Pericardium fibroblast (primary cell): ENCODE measurements around the gene CHST11. TPM values are rescaled to one million over a fixed set of nuclear protein-coding genes. Genes with fewer than 3 reads are reported as not detected.

Experiments used
- total RNA-seq: library from RNA; depleted of rRNA; stranded (reverse); fragments of >200 nt; gene quantifications from 2 replicates; pipeline ENCODE4 v1.2.3, GENCODE V29; 2015

The CHST11 gene
- 12.0 and 14.6 TPM in 2 replicates for total RNA-seq

GRCh38 chr12:104456417-104456949 is at the start of gene CHST11:
CHST11 (plus strand) TSS chr12:104456948.

Other genes starting within 250 kb of the CHST11 start
- 377 and 608 TPM in 2 replicates for gene TXNRD1, start 241.2 kb upstream of the CHST11 start, total RNA-seq
- 3.6 TPM in 2 replicates for gene EID3, start 153.2 kb upstream of the CHST11 start, total RNA-seq